HEK293T (cell line): ENCODE data around the gene CTSA.

Source experiments
- CTCF ChIA-PET: fragments of 350-600 bp; formaldehyde crosslinking; extraction: SDS; loops from one replicate; lab custom pipeline; 2021; ENCODE audit warnings: antibody characterized with exemption, inconsistent platforms; lab: Yijun Ruan, JAX
- POLR2A ChIA-PET: fragments of 350-600 bp; formaldehyde crosslinking; extraction: SDS; loops from one replicate; lab custom pipeline; 2020; ENCODE audit warnings: antibody characterized with exemption, inconsistent platforms; lab: Yijun Ruan, JAX
- DNase-seq: peaks from one replicate; pipeline ENCODE4 v3.0.0; 2012; ENCODE audit warnings: mixed read lengths; ENCODE audit errors: extremely low spot score
- ARNT ChIP-seq: fragments of 450-650 bp; IDR thresholded peaks from 2 replicates; pipeline ENCODE4 v1.6.1; 2017; ENCODE audit warnings: mild to moderate bottlenecking
- BHLHE40 ChIP-seq: fragments of 450-650 bp; IDR thresholded peaks from 2 replicates; pipeline ENCODE4 v1.6.1; 2016; ENCODE audit warnings: mild to moderate bottlenecking, moderate library complexity, borderline replicate concordance
- CTBP1 ChIP-seq: fragments of 450-650 bp; IDR thresholded peaks from 2 replicates; pipeline ENCODE4 v1.6.1; 2016; ENCODE audit warnings: borderline replicate concordance
- ELF4 ChIP-seq: fragments of 450-650 bp; IDR thresholded peaks from 2 replicates; pipeline ENCODE4 v1.6.1; 2017; ENCODE audit warnings: antibody characterized with exemption
- FOXA1 ChIP-seq: fragments of 450-650 bp; IDR thresholded peaks from 2 replicates; pipeline ENCODE4 v1.6.1; 2016; ENCODE audit warnings: mild to moderate bottlenecking
- FOXK2 ChIP-seq: fragments of 450-650 bp; IDR thresholded peaks from 2 replicates; pipeline ENCODE4 v1.6.1; 2016; ENCODE audit warnings: mild to moderate bottlenecking
- FOXM1 ChIP-seq: fragments of 450-650 bp; IDR thresholded peaks from 2 replicates; pipeline ENCODE4 v1.6.1; 2017; ENCODE audit warnings: mild to moderate bottlenecking, borderline replicate concordance
- HDGF ChIP-seq: fragments of 450-650 bp; IDR thresholded peaks from 2 replicates; pipeline ENCODE4 v1.6.1; 2017; ENCODE audit warnings: antibody characterized with exemption, borderline replicate concordance
- L3MBTL2 ChIP-seq: fragments of 450-650 bp; conservative IDR thresholded peaks from 2 replicates; pipeline ENCODE4 v1.6.1; 2016; ENCODE audit warnings: mild to moderate bottlenecking
- LEF1 ChIP-seq: fragments of 450-650 bp; IDR thresholded peaks from 2 replicates; pipeline ENCODE4 v1.6.1; 2017; ENCODE audit warnings: mild to moderate bottlenecking, borderline replicate concordance
- NFRKB ChIP-seq: fragments of 450-650 bp; IDR thresholded peaks from 2 replicates; pipeline ENCODE4 v1.6.1; 2016; ENCODE audit warnings: mild to moderate bottlenecking, moderate library complexity
- PKNOX1 ChIP-seq: fragments of 450-650 bp; IDR thresholded peaks from 2 replicates; pipeline ENCODE4 v1.6.1; 2016
- SP1 ChIP-seq: fragments of 450-650 bp; IDR thresholded peaks from 2 replicates; pipeline ENCODE4 v1.6.1; 2017
- SUZ12 ChIP-seq: fragments of 450-650 bp; IDR thresholded peaks from 2 replicates; pipeline ENCODE4 v1.6.1; 2016; ENCODE audit warnings: mild to moderate bottlenecking
- TARDBP ChIP-seq: fragments of 450-650 bp; IDR thresholded peaks from 2 replicates; pipeline ENCODE4 v1.6.1; 2016
- ZNF384 ChIP-seq: fragments of 450-650 bp; IDR thresholded peaks from 2 replicates; pipeline ENCODE4 v1.6.1; 2016

Gene CTSA

GRCh38 chr20:45890077-45890984, 804 bp upstream of the CTSA start:
- POLR2A ChIA-PET = interaction anchor here (0.7 to 5.6 kb wide), 4 partner anchors 8 to 57 kb away, joined by 3 to 30 read pairs (median 4); partner anchors contain the start of genes SNX21 and ZSWIM1
- no peak for TF ChIP-seq FOXA1
- TF ChIP-seq TARDBP = no peak
- CTCF ChIA-PET = interaction anchor here (0.5 kb wide), 1 partner anchor 38 kb away, joined by 4 read pairs; no protein-coding TSS in a partner anchor
- DNase-seq = no peak

DNA sequence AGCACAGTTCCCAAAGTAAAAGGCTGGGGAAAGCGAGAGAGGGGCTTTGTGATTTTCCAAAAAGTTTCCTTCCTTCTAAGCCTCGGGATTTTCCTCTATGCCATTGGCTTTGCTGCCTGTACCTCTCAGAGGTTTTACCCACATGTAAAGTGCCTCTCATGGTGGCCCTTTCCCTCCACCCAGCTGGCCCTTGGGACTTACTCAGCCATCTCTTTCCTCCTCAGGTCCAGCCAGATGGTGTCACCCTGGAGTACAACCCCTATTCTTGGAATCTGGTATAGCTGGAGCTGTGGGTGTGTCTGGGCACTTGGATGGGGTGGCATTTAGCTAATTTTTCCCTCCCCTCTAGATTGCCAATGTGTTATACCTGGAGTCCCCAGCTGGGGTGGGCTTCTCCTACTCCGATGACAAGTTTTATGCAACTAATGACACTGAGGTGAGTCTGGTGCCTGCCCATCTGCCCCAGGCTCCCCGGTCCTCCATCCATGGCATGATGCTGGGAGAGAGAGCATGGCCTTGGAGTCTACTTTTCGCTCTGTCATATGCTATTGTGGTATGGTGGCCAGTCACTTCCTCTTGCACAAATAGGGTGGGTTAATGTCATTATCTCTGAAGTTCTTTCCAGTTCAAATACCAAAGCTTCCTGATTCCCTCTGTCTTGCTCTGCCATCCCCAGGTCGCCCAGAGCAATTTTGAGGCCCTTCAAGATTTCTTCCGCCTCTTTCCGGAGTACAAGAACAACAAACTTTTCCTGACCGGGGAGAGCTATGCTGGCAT, 1.1 kb downstream of the CTSA start:
- ChIA-PET CTCF (interaction anchor here (0.8 kb wide), 1 partner anchor 48 kb away, joined by 3 read pairs; no protein-coding TSS in a partner anchor), POLR2A (interaction anchor here (0.7 to 5.6 kb wide), 3 partner anchors 10 to 77 kb away, joined by 3 to 30 read pairs (median 4); partner anchors contain the start of gene ZSWIM1)
- no peak for TF ChIP-seq CTBP1
- no peak for TF ChIP-seq SP1
- TF ChIP-seq FOXA1 = no peak
- no peak for TF ChIP-seq ELF4
- TF ChIP-seq HDGF = no peak
- no peak for TF ChIP-seq BHLHE40
- TF ChIP-seq L3MBTL2 = no peak
- no peak for TF ChIP-seq SUZ12
- TF ChIP-seq FOXK2 = no peak
- TF ChIP-seq LEF1 = no peak
- TF ChIP-seq TARDBP = no peak
- TF ChIP-seq ZNF384 = no peak
- no peak for TF ChIP-seq FOXM1
- peak; percentile 31 for DNase-seq

DNA sequence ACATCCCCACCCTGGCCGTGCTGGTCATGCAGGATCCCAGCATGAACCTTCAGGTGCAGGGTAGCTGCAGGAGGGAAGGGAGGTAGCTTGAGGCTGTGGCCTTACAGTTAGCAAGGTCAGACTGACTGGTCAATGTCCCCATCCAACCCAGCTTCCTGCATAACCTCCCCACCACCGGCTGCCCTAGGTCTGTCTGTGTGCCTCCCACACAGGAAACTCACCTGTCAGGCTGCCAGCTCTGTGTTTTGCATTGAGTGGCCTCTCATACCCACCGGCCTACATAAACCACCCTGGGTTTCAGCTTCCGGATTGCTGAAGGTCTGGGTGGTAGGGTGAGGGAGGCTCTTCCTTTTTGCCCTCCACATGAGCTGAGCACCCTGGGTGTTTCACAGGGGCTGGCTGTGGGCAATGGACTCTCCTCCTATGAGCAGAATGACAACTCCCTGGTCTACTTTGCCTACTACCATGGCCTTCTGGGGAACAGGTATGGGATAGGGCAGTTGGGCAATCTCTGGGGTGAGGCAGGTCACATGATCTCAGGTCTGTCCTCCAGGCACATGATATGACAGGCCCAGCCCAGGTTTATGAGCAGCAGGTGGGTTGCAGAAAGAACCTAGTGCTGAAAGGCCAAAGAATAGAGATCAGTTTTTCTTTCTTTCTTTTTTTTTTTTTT, 1.8 kb downstream of the CTSA start:
- ChIA-PET POLR2A (interaction anchor here (0.7 to 5.6 kb wide), 3 partner anchors 11 to 77 kb away, joined by 3 to 30 read pairs (median 5); partner anchors contain the start of gene ZSWIM1), CTCF (interaction anchor here (0.8 to 1.2 kb wide), 2 partner anchors 10 to 47 kb away, joined by 3 read pairs; no protein-coding TSS in a partner anchor)
- no peak for DNase-seq
- no peak for TF ChIP-seq LEF1
- no peak for TF ChIP-seq SP1
- no peak for TF ChIP-seq HDGF
- no peak for TF ChIP-seq ELF4
- no peak for TF ChIP-seq FOXM1
- no peak for TF ChIP-seq NFRKB
- no peak for TF ChIP-seq FOXK2
- no peak for TF ChIP-seq BHLHE40
- TF ChIP-seq FOXA1 = no peak
- TF ChIP-seq PKNOX1 = no peak
- no peak for TF ChIP-seq SUZ12
- TF ChIP-seq CTBP1 = no peak
- TF ChIP-seq L3MBTL2 = no peak
- TF ChIP-seq ZNF384 = no peak
- no peak for TF ChIP-seq ARNT
- TF ChIP-seq TARDBP = no peak

DNA sequence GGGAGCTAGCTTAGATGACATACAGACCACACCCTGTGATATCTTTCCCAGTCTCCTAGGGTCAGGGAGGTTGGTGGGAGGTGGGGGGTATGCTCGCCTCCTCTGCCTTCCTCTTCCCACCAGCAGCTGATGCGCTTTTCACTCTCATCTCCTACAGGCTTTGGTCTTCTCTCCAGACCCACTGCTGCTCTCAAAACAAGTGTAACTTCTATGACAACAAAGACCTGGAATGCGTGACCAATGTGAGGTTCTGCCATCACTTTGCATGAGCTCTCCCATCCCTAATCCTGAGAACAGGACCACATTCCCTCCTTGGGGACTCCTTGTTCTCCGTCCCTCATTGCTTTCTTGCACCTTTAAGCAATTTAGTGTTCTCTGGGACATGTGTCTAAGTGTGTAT, 2.7 kb downstream of the CTSA start:
- DNase-seq = no peak
- CTCF ChIA-PET = interaction anchor here (1.2 kb wide), 1 partner anchor 10 kb away, joined by 3 read pairs; no protein-coding TSS in a partner anchor
- TF ChIP-seq CTBP1 (no peak), LEF1 (no peak), ARNT (no peak), HDGF (no peak), ELF4 (no peak), FOXM1 (no peak), L3MBTL2 (no peak)
- POLR2A ChIA-PET = interaction anchor here (1.2 to 5.6 kb wide), 3 partner anchors 12 to 40 kb away, joined by 4 to 30 read pairs (median 5); partner anchors contain the start of gene ZSWIM1

DNA sequence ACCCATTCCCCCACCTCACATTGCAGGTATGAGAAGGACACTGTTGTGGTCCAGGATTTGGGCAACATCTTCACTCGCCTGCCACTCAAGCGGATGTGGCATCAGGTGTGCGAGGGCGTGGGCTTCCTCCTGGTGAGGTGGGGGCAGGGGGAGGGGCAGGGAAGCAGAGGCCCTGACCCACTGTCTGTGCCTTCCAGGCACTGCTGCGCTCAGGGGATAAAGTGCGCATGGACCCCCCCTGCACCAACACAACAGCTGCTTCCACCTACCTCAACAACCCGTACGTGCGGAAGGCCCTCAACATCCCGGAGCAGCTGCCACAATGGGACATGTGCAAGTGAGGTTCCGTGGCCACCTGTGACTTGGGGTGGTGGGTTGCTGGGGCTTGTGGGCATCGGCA, 3.7 kb downstream of the CTSA start:
- DNase-seq = no peak
- ChIA-PET POLR2A (no interaction called here), CTCF (no interaction called here)
- TF ChIP-seq PKNOX1 (no peak), HDGF (no peak), NFRKB (no peak), FOXM1 (no peak), FOXK2 (no peak), ELF4 (no peak), SP1 (no peak), FOXA1 (no peak), LEF1 (no peak), L3MBTL2 (no peak), TARDBP (no peak), CTBP1 (no peak), ARNT (no peak), BHLHE40 (no peak), ZNF384 (no peak), SUZ12 (no peak)
